ENCODE results near the gene FHIT.

GRCh38 chr3:60393946-60394345, 857.3 kb downstream of the FHIT start:
- no peak for TF ChIP-seq POLR2A (IDR thresholded peaks at IDR 0.05; ENCODE audit: low read depth, low read length)
- no peak for TF ChIP-seq HDAC2 (IDR thresholded peaks at IDR 0.05)
- TF ChIP-seq, protein P1, sequence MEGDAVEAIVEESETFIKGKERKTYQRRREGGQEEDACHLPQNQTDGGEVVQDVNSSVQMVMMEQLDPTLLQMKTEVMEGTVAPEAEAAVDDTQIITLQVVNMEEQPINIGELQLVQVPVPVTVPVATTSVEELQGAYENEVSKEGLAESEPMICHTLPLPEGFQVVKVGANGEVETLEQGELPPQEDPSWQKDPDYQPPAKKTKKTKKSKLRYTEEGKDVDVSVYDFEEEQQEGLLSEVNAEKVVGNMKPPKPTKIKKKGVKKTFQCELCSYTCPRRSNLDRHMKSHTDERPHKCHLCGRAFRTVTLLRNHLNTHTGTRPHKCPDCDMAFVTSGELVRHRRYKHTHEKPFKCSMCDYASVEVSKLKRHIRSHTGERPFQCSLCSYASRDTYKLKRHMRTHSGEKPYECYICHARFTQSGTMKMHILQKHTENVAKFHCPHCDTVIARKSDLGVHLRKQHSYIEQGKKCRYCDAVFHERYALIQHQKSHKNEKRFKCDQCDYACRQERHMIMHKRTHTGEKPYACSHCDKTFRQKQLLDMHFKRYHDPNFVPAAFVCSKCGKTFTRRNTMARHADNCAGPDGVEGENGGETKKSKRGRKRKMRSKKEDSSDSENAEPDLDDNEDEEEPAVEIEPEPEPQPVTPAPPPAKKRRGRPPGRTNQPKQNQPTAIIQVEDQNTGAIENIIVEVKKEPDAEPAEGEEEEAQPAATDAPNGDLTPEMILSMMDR (IDR thresholded peaks at IDR 0.05 in 2 of 3, conservative IDR thresholded peaks at IDR 0.05 in 1 of 3; ENCODE audit: control insufficient read depth in 2 of 3, extremely low read depth in 1 of 3, insufficient read depth in 1 of 3, low read depth in 3 of 3, low read length in 3 of 3): no peak
- TF ChIP-seq SP1 (IDR thresholded peaks at IDR 0.05; ENCODE audit: low read depth, low read length): no peak
